ENCODE results near the gene LRRC10B.

LRRC10B gene

GRCh38 chr11:61535998-61536675 is 27.6 kb downstream of the LRRC10B start:
- TF ChIP-seq CTCF (IDR thresholded peaks at IDR 0.05; ENCODE audit: control insufficient read depth, insufficient read depth, low read depth, low read length, missing control alignments): no peak
- H3K4me3 ChIP-seq (ENCODE audit: control insufficient read depth, low read depth, low read length): no peak overlapping the region
- DNase-seq (ENCODE audit: low read depth): no peak

GRCh38 chr11:61536676-61537270 is 28.2 kb downstream of the LRRC10B start:
- DNase-seq (ENCODE audit: low read depth): no peak
- no peak for TF ChIP-seq CTCF (IDR thresholded peaks at IDR 0.05; ENCODE audit: control insufficient read depth, insufficient read depth, low read depth, low read length, missing control alignments)
- H3K4me3 ChIP-seq (ENCODE audit: control insufficient read depth, low read depth, low read length): no peak overlapping the region

- TF ChIP-seq CTCF (IDR thresholded peaks at IDR 0.05; ENCODE audit: control insufficient read depth, insufficient read depth, low read depth, low read length, missing control alignments): no peak
- H3K4me3 ChIP-seq (ENCODE audit: control insufficient read depth, low read depth, low read length): no peak overlapping the region
- no peak for DNase-seq (ENCODE audit: low read depth)
Measured at GRCh38 chr11:61537326-61537725, 28.8 kb downstream of the LRRC10B start.

GRCh38 chr11:61538636-61538961 is 30.1 kb downstream of the LRRC10B start:
- TF ChIP-seq CTCF (IDR thresholded peaks at IDR 0.05; ENCODE audit: control insufficient read depth, insufficient read depth, low read depth, low read length, missing control alignments): no peak
- DNase-seq (ENCODE audit: low read depth): no peak
- H3K4me3 ChIP-seq (ENCODE audit: control insufficient read depth, low read depth, low read length): no peak overlapping the region

GRCh38 chr11:61539006-61539405 is 30.5 kb downstream of the LRRC10B start:
- no peak for TF ChIP-seq CTCF (IDR thresholded peaks at IDR 0.05; ENCODE audit: control insufficient read depth, insufficient read depth, low read depth, low read length, missing control alignments)
- no peak for DNase-seq (ENCODE audit: low read depth)
- H3K4me3 ChIP-seq (ENCODE audit: control insufficient read depth, low read depth, low read length): no peak overlapping the region

GRCh38 chr11:61539831-61540357 is 31.3 kb downstream of the LRRC10B start:
- no peak for DNase-seq (ENCODE audit: low read depth)
- no peak for TF ChIP-seq CTCF (IDR thresholded peaks at IDR 0.05; ENCODE audit: control insufficient read depth, insufficient read depth, low read depth, low read length, missing control alignments)
- H3K4me3 ChIP-seq (ENCODE audit: control insufficient read depth, low read depth, low read length): no peak overlapping the region

All from AG09309 (cell line).